ENCODE data around the gene PTDSS2. TPM values are rescaled to one million over a fixed set of nuclear protein-coding genes. Genes with fewer than 3 reads are reported as not detected.

PTDSS2 gene
- total and polyA plus RNA-seq, 2 of the 4 experiments (the other 2 are of a cell fraction), result 23.5 to 26.6 TPM

- H4K20me1 ChIP-seq (ENCODE audit: insufficient read depth, low read length), result no peaks in the 10 kb centered on the region
- no peak overlapping the region for H2BK20ac ChIP-seq (ENCODE audit: low read depth, low read length)
- H3K27ac ChIP-seq (ENCODE audit: insufficient read depth, low read length), result no peak overlapping the region
- H3K9ac ChIP-seq (ENCODE audit: low read depth, low read length), result no peak overlapping the region
- H3K4me2 ChIP-seq (ENCODE audit: low read depth, low read length), result no peak overlapping the region
- dilution Hi-C loops (cut with HindIII; ENCODE audit: low sequenced_read_pairs, unreplicated experiment) (no loop called here), in situ Hi-C loops (cut with MboI; ENCODE audit: low sequenced_read_pairs) (no loop called here), intact Hi-C loops (cut with micrococcal nuclease) (no loop called here)
- H3K79me1 ChIP-seq (ENCODE audit: low read depth in 1 of 2, low read length in 2 of 2), result no peaks in the 10 kb centered on the region
- DNase-seq, result no peak
- TF ChIP-seq USF2 (IDR thresholded peaks at IDR 0.05; ENCODE audit: low read depth, low read length) (no peak), RFX5 (IDR thresholded peaks at IDR 0.05; ENCODE audit: low read depth, low read length) (no peak), CHD1 (IDR thresholded peaks at IDR 0.05; ENCODE audit: low read depth, low read length) (no peak), POLR2A (IDR thresholded peaks at IDR 0.05; ENCODE audit: low read depth, low read length) (no peak), RAD21 (IDR thresholded peaks at IDR 0.05; ENCODE audit: low read length) (no peak), ELK1 (IDR thresholded peaks at IDR 0.05; ENCODE audit: borderline replicate concordance, low read depth, low read length) (no peak), MAFK (IDR thresholded peaks at IDR 0.05; ENCODE audit: low read depth, low read length) (no peak), BHLHE40 (IDR thresholded peaks at IDR 0.05; ENCODE audit: low read depth, low read length) (no peak), CTCF (conservative IDR thresholded peaks at IDR 0.05; ENCODE audit: low read depth, low read length) (no peak), MXI1 (IDR thresholded peaks at IDR 0.05; ENCODE audit: borderline replicate concordance, low read depth, low read length) (no peak), FOS (IDR thresholded peaks at IDR 0.05; ENCODE audit: low read depth, low read length) (no peak), NFE2L2 (IDR thresholded peaks at IDR 0.05; ENCODE audit: low read depth, low read length) (no peak), RCOR1 (IDR thresholded peaks at IDR 0.05; ENCODE audit: insufficient replicate concordance, low read length) (no peak), SMC3 (IDR thresholded peaks at IDR 0.05; ENCODE audit: low read depth, low read length) (no peak), CEBPB (IDR thresholded peaks at IDR 0.05; ENCODE audit: low read depth, low read length) (no peak), MAZ (IDR thresholded peaks at IDR 0.05; ENCODE audit: borderline replicate concordance, low read depth, low read length) (no peak)
- no peak overlapping the region for H4K91ac ChIP-seq (ENCODE audit: insufficient read depth, low read depth, low read length)
- H2AK9ac ChIP-seq (replicated peaks; ENCODE audit: low read depth, low read length, poor library complexity), result no peak overlapping the region
- H3K56ac ChIP-seq (ENCODE audit: extremely low read depth, insufficient read depth, low read length), result no peak overlapping the region
- H3K4ac ChIP-seq (ENCODE audit: low read depth, low read length), result no peak overlapping the region
- no peak overlapping the region for H3K18ac ChIP-seq (ENCODE audit: low read depth, low read length)
- no peak overlapping the region for H2AFZ ChIP-seq (replicated peaks; ENCODE audit: low read length, poor library complexity)
- peaks cover 3% of the 10 kb centered on the region; the same call in 1 of the 2 replicates for H3K9me1 ChIP-seq (ENCODE audit: insufficient read depth, low read length)
- no peak overlapping the region for H4K5ac ChIP-seq (ENCODE audit: low read depth, low read length)
- H2BK5ac ChIP-seq (ENCODE audit: low read depth, low read length, poor library complexity, severe bottlenecking), result no peak overlapping the region
- peaks cover 6% of the 10 kb centered on the region; the same call in 1 of the 2 replicates for H3K9me3 ChIP-seq (ENCODE audit: control insufficient read depth, insufficient read depth, low read length)
- no TSS peak for BruUV-seq (replicated peaks)
- H2BK15ac ChIP-seq (ENCODE audit: low read depth, low read length), result no peak overlapping the region
- no peaks in the 10 kb centered on the region for H3K27me3 ChIP-seq (ENCODE audit: control insufficient read depth, insufficient read depth, low read length)
- H3K36me3 ChIP-seq (ENCODE audit: control insufficient read depth, insufficient read depth, low read length), result 0 out of 2 replicates have a peak, but pooled peaks cover 1% of the 10 kb centered on the region
- H3K23ac ChIP-seq (ENCODE audit: low read depth, low read length), result no peak overlapping the region
- no peaks in the 10 kb centered on the region for H3K4me1 ChIP-seq (ENCODE audit: control insufficient read depth, insufficient read depth, low read length)
- no peak overlapping the region for H4K8ac ChIP-seq (ENCODE audit: low read depth in 2 of 2, low read length in 2 of 2)
- ChIA-PET POLR2A (ENCODE audit: unreplicated experiment) (no interaction called here), CTCF (no interaction called here)
- no peak overlapping the region for H3K14ac ChIP-seq (replicated peaks; ENCODE audit: low read depth, low read length)
- WGBS, 2 experiments (ENCODE audit: extremely low coverage in 2 of 2, insufficient read length in 1 of 2), result 88% methylated on average over 2 of the region's 10 CpGs; no CpG with 5 or more reads in 1 of the 2 experiments
- no peak for ATAC-seq (ENCODE audit: low read depth)
- no peak overlapping the region for H2AK5ac ChIP-seq (ENCODE audit: low read depth, low read length)
- H2BK120ac ChIP-seq (ENCODE audit: low read depth, low read length), result no peak overlapping the region
- H3K4me3 ChIP-seq (ENCODE audit: insufficient read depth, low read depth, low read length), result no peak overlapping the region
Observed at GRCh38 chr11:521177-521688, 71.2 kb downstream of the PTDSS2 start.
